GM21528 (cell line): ENCODE measurements around the gene HSDL2.

Source experiments
- ATAC-seq: cut with Tn5 transposase; IDR thresholded peaks from one replicate; pipeline ENCODE4 v1.9.1; 2021; ENCODE audit warnings: mild to moderate bottlenecking, moderate library complexity; ENCODE audit not compliant: unreplicated experiment, low FRiP score

HSDL2 gene

DNA sequence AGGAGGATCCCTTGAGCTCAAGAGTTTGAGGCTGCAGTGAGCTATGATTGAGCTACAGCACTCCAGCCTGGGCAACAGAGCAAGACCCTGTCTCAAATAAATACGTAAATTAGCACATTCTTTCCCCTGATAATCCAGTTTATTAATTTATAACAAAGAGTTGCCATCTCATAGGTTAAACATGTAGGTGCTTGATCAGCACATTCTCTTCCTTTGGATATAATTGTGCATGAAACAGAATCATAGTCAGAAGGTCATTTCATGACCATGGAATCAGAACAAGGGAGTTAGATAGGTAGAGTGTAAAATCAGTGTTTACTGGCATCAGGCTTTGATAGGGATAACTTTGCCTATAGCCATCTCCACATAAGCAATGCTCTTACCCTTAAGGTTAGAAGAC lies 63.7 kb downstream of the HSDL2 start:
- no peak for ATAC-seq

DNA sequence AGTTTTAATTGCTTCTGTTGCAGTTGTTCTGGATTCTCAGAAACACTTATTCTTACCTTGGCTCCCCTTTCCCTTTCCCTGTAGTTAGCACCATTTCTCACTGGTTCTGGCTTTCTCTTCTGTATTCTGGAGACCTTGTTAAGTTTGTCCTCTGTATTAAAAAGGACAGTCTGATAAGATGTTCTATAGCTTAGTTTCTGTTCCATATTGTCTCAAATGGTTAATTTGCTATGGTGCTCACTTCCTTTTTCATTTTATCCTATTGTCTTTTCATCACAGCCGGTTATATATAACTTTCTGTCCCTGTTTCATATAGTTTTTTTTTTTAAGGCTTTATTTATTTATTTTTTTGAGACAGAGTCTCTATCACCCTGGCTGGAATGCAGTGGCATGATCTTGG lies 65.3 kb downstream of the HSDL2 start:
- no peak for ATAC-seq

DNA sequence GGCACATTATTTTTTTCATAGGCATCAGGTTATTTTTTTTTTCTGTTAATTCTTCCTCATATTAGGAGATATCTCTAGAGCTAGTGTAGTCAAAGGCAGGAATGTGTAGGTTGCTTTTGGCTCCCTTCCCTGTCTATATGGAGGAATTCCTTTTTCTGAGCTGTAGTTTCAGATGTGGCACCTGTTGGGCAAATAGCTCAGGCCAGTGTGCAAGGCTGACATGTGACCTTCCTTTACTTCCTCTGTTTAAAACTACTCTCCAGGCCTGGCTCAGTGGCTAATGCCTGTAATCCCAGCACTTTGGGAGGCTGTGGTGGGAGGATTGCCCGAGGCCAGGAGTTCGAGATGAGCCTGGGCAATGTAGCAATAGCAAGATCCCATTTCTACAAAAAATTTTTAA lies 66.2 kb downstream of the HSDL2 start:
- no peak for ATAC-seq

DNA sequence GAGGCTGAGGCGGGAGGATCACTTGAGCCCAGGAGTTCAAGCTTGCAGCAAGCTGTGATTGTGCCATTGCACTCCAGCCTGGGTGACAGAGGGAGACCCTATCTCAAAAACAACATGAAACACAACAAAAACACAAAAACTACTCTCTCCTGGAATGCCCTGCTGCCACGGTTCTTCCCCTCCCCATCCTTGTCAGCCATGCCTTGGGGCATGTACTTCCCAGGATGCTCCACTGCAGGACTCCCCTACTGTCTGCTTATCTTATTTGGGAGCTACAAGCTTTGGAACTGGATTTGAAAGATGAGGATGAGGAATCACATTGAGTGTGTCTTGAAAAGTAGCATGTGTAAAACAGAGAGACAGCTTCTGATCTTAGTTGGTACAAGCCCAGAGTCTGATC lies 66.6 kb downstream of the HSDL2 start:
- ATAC-seq, result no peak

DNA sequence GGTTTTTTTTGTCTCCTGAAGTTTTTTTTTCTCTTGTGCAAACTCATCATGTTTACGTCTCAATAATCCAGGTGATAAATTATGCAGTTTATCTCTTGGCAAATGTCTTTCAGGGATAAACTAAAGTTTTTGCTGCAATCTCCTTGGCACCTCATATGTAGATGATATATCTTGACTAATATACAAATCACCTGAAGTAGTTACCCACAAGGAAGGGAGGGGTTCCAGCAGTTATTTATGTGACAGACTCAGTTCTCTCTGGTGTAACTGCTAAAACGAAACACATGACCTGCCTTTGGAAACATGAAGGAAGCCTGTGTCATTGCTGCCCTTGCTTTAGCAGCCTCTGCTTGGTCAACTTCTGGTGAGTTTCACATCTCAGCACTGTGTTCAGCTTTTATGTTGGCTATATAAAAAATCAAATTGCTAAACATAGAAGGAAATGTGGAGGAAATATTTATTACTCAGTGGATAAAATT lies 67.4 kb downstream of the HSDL2 start:
- ATAC-seq, result no peak

DNA sequence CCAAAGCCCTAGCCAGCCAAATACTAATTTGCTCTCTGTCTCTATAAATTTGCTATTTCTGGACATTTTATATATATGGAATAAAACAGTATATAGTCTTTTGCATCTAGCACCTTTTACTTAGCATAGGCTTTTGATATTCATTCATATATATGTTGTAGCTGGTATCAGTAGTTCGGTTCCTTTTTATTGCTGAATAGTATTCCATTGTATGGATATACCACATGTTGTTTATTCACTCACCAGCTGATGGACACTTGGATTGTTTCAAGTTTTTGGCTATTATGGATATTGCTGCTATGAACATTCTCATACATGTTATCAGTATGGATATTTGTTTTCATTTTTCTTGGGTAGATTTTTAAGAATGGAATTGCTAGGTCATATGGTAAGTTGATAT lies 82.9 kb downstream of the HSDL2 start:
- ATAC-seq, result no peak

DNA sequence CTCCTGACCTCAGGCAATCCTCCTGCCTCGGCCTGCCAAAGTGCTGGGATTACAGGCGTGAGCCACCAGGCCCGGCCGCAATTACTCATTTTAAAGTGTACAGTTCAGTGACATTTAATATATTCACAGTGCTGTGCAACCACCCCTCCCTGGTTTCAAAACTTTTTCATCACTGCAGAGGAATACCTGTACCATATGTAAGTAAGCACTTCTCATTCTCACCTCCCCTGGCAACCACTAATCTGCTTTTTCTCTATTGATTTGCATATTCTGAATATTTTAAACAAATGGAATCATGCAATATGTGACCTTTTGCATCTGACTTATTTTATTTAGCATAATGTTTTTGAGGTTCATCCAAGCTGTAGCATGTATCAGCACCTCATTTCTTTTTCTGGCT lies 85.4 kb downstream of the HSDL2 start:
- no peak for ATAC-seq

DNA sequence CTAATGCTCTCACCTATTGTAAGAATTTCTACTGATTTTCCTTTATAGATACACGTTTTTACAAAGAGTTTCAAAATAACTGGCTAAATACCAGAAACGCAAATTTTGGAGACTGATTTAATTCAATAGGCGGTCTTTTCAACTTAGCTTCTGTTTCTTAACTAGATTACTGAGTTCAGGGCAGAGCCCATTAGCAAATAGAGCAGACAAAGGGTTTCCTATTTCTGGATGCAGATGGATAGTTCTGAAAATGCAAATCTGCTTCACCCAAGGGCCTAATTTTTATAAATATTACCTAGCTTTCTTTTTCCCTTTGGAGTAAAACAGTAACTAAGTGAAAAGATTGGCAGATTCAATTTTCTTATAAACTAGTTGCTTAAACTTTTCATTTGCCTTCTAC lies 93.1 kb downstream of the HSDL2 start:
- ATAC-seq, result no peak

DNA sequence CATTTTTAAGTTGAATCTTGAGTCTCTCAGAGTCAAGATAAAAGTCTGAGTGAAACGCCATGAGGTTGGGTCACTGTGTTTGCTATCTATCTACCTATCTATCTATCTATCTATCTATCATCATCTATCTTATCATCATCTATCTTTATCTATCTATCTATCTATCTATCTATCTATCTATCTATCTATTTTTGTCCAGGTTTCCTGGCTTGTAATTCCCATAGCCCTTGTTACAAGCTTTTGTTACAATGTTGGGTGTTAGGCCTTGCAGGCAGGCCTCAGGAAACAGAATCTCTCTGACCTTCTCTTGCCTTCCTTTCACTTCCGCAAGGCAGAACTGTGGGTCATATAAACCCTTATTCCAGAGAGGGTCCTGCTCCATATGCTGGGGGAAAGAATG lies 94.1 kb downstream of the HSDL2 start:
- no peak for ATAC-seq

DNA sequence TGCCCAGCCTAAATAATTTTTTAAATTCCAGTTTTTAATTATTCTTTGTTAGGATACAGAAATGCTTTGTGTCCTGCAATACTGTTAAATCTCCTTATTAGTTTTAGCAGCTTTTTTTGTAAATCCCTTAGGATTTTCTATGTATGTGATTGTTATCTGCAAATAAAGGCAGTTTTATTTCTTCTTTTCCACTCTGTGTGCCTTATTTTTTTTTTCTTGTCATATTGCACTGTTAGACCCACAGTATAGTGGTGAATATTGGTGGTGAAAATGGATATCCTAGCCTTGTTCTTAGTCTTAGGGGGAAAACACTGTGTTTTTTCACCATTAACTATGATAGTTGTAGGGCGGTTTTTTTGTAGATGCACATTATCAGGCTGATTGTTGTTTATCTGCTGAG lies 95.4 kb downstream of the HSDL2 start:
- ATAC-seq, result no peak

DNA sequence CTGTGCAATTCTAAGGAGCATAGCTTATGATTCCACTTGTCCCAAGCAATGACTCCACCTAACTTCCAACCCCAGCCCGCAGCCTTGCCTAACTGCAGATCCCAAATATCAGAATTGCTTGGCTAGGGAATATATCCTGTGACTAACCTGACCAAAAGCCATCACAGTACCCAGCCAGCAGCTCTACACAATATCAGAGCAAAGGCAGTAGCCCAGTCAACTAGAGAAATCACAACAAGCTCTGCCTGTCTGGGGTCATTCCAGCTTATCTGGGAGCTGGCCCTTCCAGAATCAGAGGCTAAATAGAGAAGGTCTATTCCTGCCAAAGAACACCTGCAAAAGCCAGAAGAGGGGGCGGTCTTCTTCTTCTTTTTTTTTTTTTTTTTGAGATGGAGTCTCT lies 97.4 kb downstream of the HSDL2 start:
- ATAC-seq, result no peak

DNA sequence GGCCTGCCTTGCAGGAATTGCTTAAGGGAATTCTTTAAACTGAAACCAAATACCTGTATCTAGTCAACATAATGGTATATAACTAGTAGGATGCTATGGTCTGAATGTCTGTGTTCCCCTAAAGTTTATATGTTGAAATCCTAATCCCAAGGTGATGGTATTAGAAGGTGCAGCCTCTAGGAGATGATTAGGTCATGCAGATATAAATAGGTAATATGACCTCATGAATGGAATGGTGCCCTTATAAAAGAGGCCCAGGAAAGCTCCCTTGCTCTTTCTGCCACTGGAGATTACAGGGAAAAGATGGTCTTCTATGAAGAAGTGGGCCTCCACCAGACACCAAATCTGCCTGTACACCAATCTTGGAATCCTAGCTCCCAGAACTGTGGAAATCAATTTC lies 99.3 kb downstream of the HSDL2 start:
- no peak for ATAC-seq

DNA sequence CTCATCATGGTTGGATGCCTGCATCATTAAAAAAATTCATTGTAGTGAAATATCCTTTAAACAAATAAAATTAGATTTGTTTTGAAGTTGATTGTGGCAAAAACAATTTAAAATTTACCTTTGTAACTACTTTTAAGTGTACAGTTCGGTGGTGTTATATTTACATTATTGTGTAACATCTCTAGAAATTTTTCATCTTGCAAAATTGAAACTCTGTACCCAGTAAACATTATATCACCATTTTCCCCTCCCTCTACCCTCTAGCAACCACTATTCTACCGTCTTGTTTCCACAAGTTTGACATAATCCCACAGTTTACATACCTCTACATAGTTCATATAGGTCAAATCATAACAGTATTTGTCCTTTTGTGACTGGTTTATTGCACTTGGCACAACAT lies 104.7 kb downstream of the HSDL2 start:
- no peak for ATAC-seq

DNA sequence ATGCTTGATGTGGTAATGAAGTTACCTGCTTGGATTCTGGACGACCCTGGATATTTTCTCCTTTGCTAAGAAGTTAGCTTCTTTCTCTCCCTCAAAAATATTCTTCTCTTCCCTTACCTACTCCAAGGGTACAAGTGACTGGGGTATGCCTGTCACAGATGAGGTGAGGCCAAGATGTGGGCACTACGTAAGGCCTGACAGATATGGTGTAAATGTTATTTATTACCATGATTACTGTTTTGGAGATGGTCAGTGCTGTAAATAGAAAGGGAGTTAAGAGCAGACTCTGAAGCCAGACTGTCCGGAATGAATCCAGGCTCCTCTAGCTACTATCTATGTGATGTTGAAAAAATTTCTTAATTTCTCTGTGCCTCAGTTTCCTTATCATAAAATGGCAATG lies 105.7 kb downstream of the HSDL2 start:
- ATAC-seq, result no peak

DNA sequence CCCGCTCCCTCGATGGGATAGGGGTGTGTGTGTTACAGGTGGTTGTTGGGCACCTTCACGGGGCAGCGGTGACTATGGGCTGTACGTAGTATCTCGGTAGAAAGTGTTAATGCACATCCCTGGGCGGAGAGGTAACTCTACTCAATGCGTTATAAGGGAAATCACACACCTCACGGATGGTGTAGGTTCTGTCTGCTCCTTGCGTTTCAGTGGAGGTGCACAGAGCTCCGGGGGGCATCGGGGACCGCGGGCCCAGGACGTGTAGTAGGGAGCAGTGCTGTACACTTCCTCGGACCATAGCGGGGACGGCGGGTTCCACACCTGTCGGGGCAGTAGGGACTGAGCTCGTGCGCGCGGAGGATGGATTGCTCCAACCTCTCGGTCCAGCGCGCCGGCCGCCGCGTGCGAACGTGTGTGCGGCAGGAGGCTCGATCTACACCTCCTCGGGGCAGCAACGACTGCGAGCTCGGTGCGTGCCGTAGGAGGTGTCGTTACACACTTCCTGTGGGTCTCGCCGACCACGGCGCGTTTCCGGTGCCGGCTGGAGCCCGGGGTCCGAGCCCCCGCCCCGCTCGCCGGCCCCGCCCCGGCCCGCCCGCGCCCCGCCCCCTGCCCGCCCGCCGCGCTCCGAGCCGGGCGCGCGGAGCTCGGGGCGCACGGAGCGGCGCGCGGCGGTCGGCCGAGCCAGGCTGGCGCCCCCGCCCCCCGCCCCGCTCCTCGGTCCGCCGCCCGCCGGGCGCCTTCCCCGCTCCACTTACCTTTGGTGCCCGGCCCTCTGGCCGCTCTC lies 106.5 kb downstream of the HSDL2 start, which contains the start of gene KIAA1958:
TSS of gene KIAA1958 (plus strand) at position 607 of the 787 bp plus-strand sequence. CDS start 87,254 bp downstream, outside the sequence.
- peak; percentile 94 for ATAC-seq

DNA sequence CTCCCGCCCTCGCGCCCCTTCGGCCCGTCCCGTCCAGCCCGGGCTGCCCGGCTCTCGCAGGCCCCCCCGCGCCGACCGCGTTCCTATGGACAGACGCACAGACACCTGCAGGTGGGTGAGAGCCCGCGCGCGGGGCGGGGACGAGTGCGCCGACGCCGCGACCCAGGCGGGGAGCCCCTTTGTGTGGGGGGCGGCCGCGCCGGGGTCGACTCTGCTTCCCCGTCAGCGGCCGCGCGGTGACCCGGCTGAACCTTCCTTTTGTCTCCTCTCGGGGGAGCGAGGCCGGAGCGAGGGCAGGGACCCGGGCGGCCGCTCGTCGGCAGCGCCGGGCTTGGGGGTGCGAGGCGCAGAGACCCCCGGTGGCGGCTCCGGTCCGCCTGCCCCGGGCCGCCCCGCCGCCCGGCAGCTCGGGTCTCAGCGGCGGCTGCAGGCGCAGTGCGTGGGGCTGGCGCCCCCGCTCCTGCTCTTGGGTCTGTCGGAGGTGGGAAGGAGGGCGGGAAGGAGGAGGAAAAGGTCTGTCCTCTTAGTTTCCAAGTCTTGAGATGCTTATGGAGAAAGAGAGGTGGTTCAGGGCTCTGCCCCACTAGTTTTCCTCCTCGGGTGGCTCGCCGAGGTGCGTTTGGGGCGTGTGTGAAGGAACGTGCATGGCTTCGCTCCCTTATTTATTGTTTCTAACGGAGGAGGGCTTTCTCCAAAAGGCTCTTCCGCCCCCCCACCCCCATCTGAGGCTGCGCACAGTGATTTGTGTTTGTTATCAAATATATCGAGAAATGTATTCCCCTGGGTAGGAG lies 107.3 kb downstream of the HSDL2 start:
- ATAC-seq, result peak; percentile 50

DNA sequence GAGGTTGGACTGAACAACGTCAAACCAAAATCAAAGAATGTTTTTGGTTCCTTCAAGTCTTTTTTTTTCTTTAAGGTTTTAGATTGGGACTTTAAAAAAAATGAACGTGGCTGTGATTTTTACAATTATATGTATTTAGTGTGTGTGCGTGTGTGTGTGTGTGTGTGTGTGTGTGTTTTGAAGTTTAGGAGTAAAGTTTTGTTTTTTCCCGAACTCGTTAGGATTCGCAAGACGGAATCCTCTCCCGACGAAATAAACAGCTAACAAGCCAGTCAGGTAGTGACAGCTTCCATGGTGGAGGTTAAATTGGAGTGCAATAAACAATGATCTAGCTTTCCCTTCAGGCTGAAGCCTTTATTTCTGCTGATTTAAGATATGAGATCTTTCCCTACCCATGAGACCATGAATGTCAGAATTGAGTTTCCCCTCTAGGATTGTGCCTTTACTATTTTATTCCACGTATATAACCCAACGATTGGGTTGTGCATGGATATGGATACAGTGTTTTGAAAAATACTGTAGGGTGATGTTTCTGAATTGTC lies 108.0 kb downstream of the HSDL2 start:
- ATAC-seq, result no peak

DNA sequence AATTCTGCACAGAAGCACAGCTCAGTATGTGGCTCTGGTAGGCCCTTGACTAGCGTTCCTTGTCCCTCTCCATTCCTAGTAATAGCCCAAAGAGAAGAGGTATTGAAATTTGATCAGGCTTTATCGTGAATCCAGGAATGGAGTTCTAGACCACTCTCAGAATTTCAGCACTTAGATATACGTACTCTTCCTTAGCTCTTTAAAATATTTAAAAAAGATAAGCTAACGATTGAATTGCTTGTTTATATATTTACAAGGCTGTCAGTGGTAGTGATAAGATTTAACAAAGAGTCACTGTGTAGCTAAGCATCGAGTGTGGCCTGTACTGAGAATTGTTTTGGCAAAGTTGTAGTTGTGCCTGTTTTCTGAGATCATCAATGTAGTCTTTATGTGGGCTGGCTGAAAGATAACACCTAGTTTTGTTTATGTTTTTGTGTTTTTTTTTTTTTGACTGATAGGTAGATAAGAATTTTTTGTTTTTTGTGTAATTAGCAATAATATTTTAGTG lies 109.2 kb downstream of the HSDL2 start:
- ATAC-seq, result no peak

DNA sequence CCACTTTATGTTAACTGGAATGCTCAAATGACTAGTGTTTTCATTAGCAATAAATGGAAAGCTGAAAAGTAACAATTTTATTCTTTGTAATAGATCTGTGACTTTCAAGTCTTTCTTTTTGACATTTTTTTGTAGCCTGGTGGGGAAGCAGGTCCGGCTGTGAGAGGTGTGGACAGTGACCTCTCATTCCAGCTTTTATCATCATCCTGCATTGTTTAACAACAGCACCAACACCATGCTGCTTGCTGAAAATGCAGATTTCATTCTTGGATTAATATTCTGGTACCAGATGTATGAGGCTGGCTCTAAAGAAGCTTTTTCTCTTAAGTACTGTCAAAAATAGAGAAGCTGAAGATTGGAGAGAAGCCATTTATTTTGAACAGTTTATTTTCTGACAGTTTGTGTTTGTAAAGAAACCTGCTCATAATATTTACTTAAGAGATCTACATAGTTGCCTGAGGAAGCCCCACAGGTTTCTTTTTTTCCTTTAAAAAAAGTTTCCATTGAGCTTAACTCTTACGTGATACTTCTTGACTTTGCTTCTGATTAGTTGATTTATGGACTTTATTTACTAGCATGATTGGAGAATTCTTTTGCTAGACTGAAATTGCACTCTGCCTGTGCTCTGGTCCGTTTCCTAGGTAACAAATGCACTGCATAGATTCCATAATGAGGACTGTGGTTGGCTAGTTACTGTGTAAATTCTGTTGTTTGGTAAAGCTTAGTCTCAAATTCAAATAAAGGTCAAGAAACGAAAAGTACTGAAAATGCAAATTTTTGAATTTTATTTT lies 110.2 kb downstream of the HSDL2 start:
- no peak for ATAC-seq

DNA sequence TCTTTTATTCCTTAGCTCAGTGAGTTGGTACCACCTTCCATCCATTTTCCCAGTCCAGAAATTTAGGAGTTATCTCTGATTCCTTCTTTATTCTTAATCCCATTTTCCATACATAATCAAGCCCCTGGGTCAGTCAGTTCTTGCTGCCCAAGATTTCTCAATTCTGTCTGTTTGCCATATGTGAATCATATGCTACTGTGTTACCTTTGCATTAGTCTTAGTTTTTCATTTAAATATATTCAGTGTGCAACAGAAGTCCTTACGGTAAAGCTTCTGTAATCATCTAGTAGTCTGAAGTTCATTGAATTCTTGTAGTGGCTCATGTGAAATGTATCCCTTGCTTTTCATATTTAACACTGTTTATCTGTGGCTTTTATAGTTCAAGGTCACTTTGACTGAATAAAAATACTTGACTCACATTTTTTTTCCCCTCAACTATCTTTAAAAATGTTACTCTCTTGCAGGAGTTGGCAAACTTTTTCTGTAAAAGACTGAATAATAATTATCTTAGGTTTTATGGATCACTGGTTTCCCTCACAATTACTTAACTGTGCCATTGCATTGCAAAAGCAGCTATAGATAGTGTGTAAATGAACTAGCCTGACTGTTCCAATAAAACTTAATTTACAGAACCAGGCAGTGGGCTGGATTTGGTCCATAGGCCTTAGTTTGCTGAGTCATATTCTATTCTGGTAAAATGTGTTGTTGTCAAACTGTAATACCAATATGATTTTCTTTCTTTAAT lies 113.7 kb downstream of the HSDL2 start:
- ATAC-seq, result no peak
